ENCODE measurements around the gene RARA.

The RARA gene

GRCh38 chr17:40310882-40311391, 2.0 kb downstream of the RARA start:
- DNase-seq (ENCODE audit: low read depth): no peak
- in situ Hi-C loops (cut with HindIII; ENCODE audit: low sequenced_read_pairs): no loop called here
- TF ChIP-seq, protein P1, sequence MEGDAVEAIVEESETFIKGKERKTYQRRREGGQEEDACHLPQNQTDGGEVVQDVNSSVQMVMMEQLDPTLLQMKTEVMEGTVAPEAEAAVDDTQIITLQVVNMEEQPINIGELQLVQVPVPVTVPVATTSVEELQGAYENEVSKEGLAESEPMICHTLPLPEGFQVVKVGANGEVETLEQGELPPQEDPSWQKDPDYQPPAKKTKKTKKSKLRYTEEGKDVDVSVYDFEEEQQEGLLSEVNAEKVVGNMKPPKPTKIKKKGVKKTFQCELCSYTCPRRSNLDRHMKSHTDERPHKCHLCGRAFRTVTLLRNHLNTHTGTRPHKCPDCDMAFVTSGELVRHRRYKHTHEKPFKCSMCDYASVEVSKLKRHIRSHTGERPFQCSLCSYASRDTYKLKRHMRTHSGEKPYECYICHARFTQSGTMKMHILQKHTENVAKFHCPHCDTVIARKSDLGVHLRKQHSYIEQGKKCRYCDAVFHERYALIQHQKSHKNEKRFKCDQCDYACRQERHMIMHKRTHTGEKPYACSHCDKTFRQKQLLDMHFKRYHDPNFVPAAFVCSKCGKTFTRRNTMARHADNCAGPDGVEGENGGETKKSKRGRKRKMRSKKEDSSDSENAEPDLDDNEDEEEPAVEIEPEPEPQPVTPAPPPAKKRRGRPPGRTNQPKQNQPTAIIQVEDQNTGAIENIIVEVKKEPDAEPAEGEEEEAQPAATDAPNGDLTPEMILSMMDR (IDR thresholded peaks at IDR 0.05; ENCODE audit: low read depth, low read length, missing control alignments): no peak
- no peak overlapping the region for H3K4me3 ChIP-seq (ENCODE audit: low read depth, low read length)

GRCh38 chr17:40311575-40311974, 2.6 kb downstream of the RARA start:
- H3K4me3 ChIP-seq (ENCODE audit: low read depth, low read length): no peak overlapping the region
- in situ Hi-C loops (cut with HindIII; ENCODE audit: low sequenced_read_pairs): no loop called here
- DNase-seq (ENCODE audit: low read depth): no peak
- TF ChIP-seq, protein P1 (IDR thresholded peaks at IDR 0.05; ENCODE audit: low read depth, low read length, missing control alignments): no peak

DNA sequence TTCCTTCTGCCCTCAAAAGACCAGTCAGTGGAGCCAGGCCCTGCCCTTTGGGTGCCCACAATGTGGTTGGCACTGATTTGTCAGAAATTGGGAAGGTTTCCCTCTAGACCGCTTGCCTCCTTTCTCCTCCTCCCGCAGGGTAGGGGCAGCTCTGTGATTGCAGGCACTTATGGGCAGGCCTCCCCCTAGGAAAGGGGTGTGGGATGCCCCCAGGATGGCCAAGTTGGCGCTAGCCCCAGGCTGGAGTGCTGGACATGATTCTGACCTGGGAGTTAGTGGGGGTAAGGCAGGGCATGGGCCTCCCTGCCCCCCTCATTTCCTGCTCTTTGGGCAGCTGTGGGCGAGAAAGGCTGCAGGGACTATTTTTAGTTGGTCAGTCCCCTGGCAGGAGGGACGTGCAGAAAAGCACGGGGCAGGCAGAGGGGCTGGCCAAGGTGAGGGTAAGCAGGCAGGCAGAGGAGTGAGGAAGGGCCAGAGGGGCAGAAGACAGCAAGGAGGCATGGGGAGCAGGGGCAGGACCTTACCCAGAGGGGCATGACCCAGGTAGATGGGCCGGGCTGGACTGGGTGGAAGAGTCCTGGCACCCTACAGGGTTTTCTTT, 3.3 kb downstream of the RARA start:
- in situ Hi-C loops (cut with HindIII; ENCODE audit: low sequenced_read_pairs): no loop called here
- no peak for DNase-seq (ENCODE audit: low read depth)
- TF ChIP-seq, protein P1 (IDR thresholded peaks at IDR 0.05; ENCODE audit: low read depth, low read length, missing control alignments): no peak
- no peak overlapping the region for H3K4me3 ChIP-seq (ENCODE audit: low read depth, low read length)

GRCh38 chr17:40312893-40313667, 4.1 kb downstream of the RARA start:
- TF ChIP-seq, protein P1 (IDR thresholded peaks at IDR 0.05; ENCODE audit: low read depth, low read length, missing control alignments): no peak
- no peak for DNase-seq (ENCODE audit: low read depth)
- in situ Hi-C loops (cut with HindIII; ENCODE audit: low sequenced_read_pairs): no loop called here
- no peak overlapping the region for H3K4me3 ChIP-seq (ENCODE audit: low read depth, low read length)

GRCh38 chr17:40313668-40314583, 4.9 kb downstream of the RARA start:
- no peak for DNase-seq (ENCODE audit: low read depth)

More at GRCh38 chr17:40313668-40314583, 4.9 kb downstream of the RARA start:
- no peak overlapping the region for H3K4me3 ChIP-seq (ENCODE audit: low read depth, low read length)
- TF ChIP-seq, protein P1 (IDR thresholded peaks at IDR 0.05; ENCODE audit: low read depth, low read length, missing control alignments): no peak
- in situ Hi-C loops (cut with HindIII; ENCODE audit: low sequenced_read_pairs): no loop called here

All from astrocyte of the cerebellum (primary cell).